HepG2 (cell line): ENCODE measurements around the gene MXRA7. TPM values are rescaled to one million over a fixed set of nuclear protein-coding genes. Genes with fewer than 3 reads are reported as not detected.

Experiments
- ARID2 ChIP-seq: sonication (generic); formaldehyde crosslinking; IDR thresholded peaks from 2 replicates; pipeline ENCODE4 v1.8.1; 2022; ENCODE audit warnings: mild to moderate bottlenecking, missing genetic modification reagents, borderline replicate concordance
- FOXO1 ChIP-seq: sonication (generic); formaldehyde crosslinking; IDR thresholded peaks from 2 replicates; pipeline ENCODE4 v1.4.0; 2020; ENCODE audit warnings: missing genetic modification reagents
- FOXP1 ChIP-seq, 2 experiments: fragments of 450-650 bp in 1 of 2; IDR thresholded peaks; 2 replicates each; pipeline ENCODE4 v1.6.1; 2017 to 2018; ENCODE audit warnings: antibody characterized with exemption in 1 of 2
- KAT8 ChIP-seq: IDR thresholded peaks from 2 replicates; pipeline ENCODE4 v1.6.1; 2016; ENCODE audit warnings: missing genetic modification reagents, missing compliant biosample characterization
- KMT2B ChIP-seq: IDR thresholded peaks from 2 replicates; pipeline ENCODE4 v1.6.1; 2016; ENCODE audit warnings: missing genetic modification reagents, missing compliant biosample characterization
- MXD4 ChIP-seq: IDR thresholded peaks from 2 replicates; pipeline ENCODE4 v1.6.1; 2016; ENCODE audit warnings: mild to moderate bottlenecking, missing biosample characterization, missing genetic modification reagents
- MZF1 ChIP-seq: sonication (generic); formaldehyde crosslinking; IDR thresholded peaks from 2 replicates; pipeline ENCODE4 v1.8.1; 2023; ENCODE audit warnings: mild to moderate bottlenecking, missing genetic modification reagents, borderline replicate concordance
- RXRA ChIP-seq: sonication (generic); formaldehyde crosslinking; IDR thresholded peaks from 2 replicates; pipeline ENCODE4 v1.5.1; 2020; ENCODE audit warnings: missing genetic modification reagents
- XRCC5 ChIP-seq: fragments of 200-400 bp; formaldehyde crosslinking; optimal IDR thresholded peaks from 2 replicates; pipeline ENCODE3; 2017; ENCODE audit warnings: mild to moderate bottlenecking, low read length
- ZBTB20 ChIP-seq: sonication (generic); formaldehyde crosslinking; IDR thresholded peaks from 2 replicates; pipeline ENCODE4 v1.8.1; 2023; ENCODE audit warnings: missing genetic modification reagents, low read depth, mild to moderate bottlenecking, borderline replicate concordance
- ZFY ChIP-seq: sonication (generic); formaldehyde crosslinking; IDR thresholded peaks from 2 replicates; pipeline ENCODE4 v1.4.0; 2020; ENCODE audit warnings: missing genetic modification reagents
- ZNF263 ChIP-seq: sonication (generic); formaldehyde crosslinking; IDR thresholded peaks from 2 replicates; pipeline ENCODE4 v1.4.0; 2020; ENCODE audit warnings: missing genetic modification reagents
- ZNF563 ChIP-seq: sonication (generic); formaldehyde crosslinking; IDR thresholded peaks from 2 replicates; pipeline ENCODE4 v1.8.0; 2022; ENCODE audit warnings: mild to moderate bottlenecking, moderate library complexity, missing genetic modification reagents
- ZNF781 ChIP-seq: sonication (generic); formaldehyde crosslinking; IDR thresholded peaks from 2 replicates; pipeline ENCODE4 v1.5.1; 2020; ENCODE audit warnings: borderline replicate concordance, mild to moderate bottlenecking, missing genetic modification reagents; ENCODE audit errors: not compliant biosample characterization
- ZNF816 ChIP-seq: sonication (generic); formaldehyde crosslinking; IDR thresholded peaks from 2 replicates; pipeline ENCODE4 v1.8.0; 2022; ENCODE audit warnings: missing genetic modification reagents, mild to moderate bottlenecking, borderline replicate concordance
- ZSCAN21 ChIP-seq: sonication (generic); formaldehyde crosslinking; IDR thresholded peaks from 2 replicates; pipeline ENCODE4 v1.8.0; 2022; ENCODE audit warnings: mild to moderate bottlenecking, missing genetic modification reagents, moderate library complexity, borderline replicate concordance
- ZSCAN22 ChIP-seq: sonication (generic); formaldehyde crosslinking; IDR thresholded peaks from 2 replicates; pipeline ENCODE4 v1.4.0; 2020; ENCODE audit warnings: mild to moderate bottlenecking, missing genetic modification reagents
- polyA plus RNA-seq, 8 experiments: library from polyadenylated mRNA; depleted of rRNA in 3 of 8; stranded (reverse) in 7 of 8; unstranded in 1 of 8; fragments of >200 nt; fragmentation: Illumina TruSeq in 4 of 8; extraction: Trizol in 4 of 8; gene quantifications; 2 replicates each; pipeline versions ENCODE4 v1.2.1 to v1.2.3, GENCODE V29; 2011 to 2016; ENCODE audit warnings: low read depth in 4 of 8, missing spikeins in 1 of 8, mixed read lengths in 1 of 8; ENCODE audit not compliant: insufficient read depth in 1 of 8
- total RNA-seq, 5 experiments: library from RNA; depleted of rRNA; stranded (reverse); fragments of >200 nt; fragmentation: Illumina TruSeq; extraction: Trizol; gene quantifications; 2 replicates each; pipeline ENCODE4 v1.2.3, GENCODE V29; 2016; ENCODE audit warnings: low read depth in 1 of 5
- TF ChIP-seq, protein P1 (sequence below): sonication (generic); formaldehyde crosslinking; IDR thresholded peaks from 2 replicates; pipeline ENCODE4 v1.5.1; 2020; ENCODE audit warnings: mild to moderate bottlenecking, missing genetic modification reagents, moderate library complexity
- TF ChIP-seq, protein P2 (sequence below): IDR thresholded peaks from 2 replicates; pipeline ENCODE4 v1.6.1; 2016; ENCODE audit warnings: mild to moderate bottlenecking, missing biosample characterization, missing genetic modification reagents
- TF ChIP-seq, protein P3 (sequence below): sonication (generic); formaldehyde crosslinking; IDR thresholded peaks from 2 replicates; pipeline ENCODE4 v1.4.0; 2020; ENCODE audit warnings: missing genetic modification reagents
- TF ChIP-seq, protein P4 (sequence below): IDR thresholded peaks from 2 replicates; pipeline ENCODE4 v1.6.1; 2018; ENCODE audit warnings: missing genetic modification reagents

Gene MXRA7
- total and polyA plus RNA-seq, 2 of the 13 experiments (the other 11 are each of a cell fraction or from before 2014, with no cell fraction given) = 44.8 to 112 TPM

DNA sequence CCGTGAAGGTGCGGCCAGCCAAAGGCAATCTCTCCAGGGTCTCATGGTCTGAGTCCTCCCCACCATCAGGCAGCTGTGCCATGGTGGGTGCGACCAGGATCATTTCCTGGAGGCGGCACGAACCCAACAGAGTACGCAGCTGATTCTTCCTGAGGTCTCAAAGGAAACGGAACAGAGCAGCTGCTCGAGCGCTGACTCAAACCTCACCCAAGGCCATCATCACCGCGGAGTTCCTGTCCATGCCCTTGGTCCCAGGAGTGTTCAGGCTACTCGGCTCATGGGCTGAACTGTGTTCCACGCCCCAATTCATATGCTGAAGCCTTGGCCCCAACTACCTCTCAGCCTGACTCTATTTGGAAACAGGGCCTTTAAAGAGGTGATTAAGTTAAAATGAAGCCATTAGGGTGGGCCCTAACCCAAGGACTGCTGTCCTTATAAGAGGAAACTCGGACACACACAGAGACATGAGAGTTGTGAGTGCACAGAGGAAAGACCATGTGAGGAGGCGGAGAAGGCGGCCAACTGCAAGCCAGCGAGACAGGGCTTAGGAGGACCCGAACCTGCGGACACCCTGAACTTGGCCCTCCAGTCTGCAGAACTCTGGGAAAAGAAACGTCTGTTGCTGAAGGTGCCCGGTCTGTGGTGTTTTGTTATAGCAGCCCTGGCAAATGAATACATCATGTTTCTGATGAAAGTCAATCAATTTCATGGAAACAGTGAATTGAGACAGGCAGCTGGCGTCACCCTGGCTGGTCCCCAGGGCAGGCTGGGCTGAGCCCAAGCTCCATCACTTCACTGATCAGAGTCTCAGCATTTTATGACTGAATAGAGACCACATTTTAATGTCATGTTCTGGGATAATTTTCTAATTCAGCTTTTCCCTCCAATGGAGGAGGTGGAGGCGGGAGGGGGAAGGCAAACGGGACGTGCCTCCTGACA, 13.7 kb downstream of the MXRA7 start (continued):
- TF ChIP-seq, protein P1, sequence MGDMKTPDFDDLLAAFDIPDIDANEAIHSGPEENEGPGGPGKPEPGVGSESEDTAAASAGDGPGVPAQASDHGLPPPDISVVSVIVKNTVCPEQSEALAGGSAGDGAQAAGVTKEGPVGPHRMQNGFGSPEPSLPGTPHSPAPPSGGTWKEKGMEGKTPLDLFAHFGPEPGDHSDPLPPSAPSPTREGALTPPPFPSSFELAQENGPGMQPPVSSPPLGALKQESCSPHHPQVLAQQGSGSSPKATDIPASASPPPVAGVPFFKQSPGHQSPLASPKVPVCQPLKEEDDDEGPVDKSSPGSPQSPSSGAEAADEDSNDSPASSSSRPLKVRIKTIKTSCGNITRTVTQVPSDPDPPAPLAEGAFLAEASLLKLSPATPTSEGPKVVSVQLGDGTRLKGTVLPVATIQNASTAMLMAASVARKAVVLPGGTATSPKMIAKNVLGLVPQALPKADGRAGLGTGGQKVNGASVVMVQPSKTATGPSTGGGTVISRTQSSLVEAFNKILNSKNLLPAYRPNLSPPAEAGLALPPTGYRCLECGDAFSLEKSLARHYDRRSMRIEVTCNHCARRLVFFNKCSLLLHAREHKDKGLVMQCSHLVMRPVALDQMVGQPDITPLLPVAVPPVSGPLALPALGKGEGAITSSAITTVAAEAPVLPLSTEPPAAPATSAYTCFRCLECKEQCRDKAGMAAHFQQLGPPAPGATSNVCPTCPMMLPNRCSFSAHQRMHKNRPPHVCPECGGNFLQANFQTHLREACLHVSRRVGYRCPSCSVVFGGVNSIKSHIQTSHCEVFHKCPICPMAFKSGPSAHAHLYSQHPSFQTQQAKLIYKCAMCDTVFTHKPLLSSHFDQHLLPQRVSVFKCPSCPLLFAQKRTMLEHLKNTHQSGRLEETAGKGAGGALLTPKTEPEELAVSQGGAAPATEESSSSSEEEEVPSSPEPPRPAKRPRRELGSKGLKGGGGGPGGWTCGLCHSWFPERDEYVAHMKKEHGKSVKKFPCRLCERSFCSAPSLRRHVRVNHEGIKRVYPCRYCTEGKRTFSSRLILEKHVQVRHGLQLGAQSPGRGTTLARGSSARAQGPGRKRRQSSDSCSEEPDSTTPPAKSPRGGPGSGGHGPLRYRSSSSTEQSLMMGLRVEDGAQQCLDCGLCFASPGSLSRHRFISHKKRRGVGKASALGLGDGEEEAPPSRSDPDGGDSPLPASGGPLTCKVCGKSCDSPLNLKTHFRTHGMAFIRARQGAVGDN = peak; percentile 98
- TF ChIP-seq ARID2 (CRISPR knock-in tag) (no peak), ZNF263 (CRISPR knock-in tag) (peak; percentile 83), ZBTB20 (0 out of 2 replicates have a peak, but pooled peaks have one; percentile 61), FOXO1 (CRISPR knock-in tag) (peak; percentile 64; the same call in 1 of the 2 replicates), RXRA (CRISPR knock-in tag) (peak; percentile 29; the same call in 1 of the 2 replicates), ZNF816 (CRISPR knock-in tag) (0 out of 2 replicates have a peak, but pooled peaks have one; percentile 41), XRCC5 (no peak), ZNF781 (CRISPR knock-in tag) (peak; percentile 30), ZSCAN22 (no peak), MZF1 (0 out of 2 replicates have a peak, but pooled peaks have one; percentile 44), ZSCAN21 (peak; percentile 80; the same call in 1 of the 2 replicates), FOXP1 (IDR thresholded peaks at IDR 0.05) (no peak), FOXP1 (CRISPR knock-in tag; IDR thresholded peaks at IDR 0.05) (0 out of 2 replicates have a peak, but pooled peaks have one; percentile 9), ZFY (CRISPR knock-in tag) (peak; percentile 33; the same call in 1 of the 2 replicates), KAT8 (peak; percentile 34; the same call in 1 of the 2 replicates), MXD4 (CRISPR knock-in tag) (0 out of 2 replicates have a peak, but pooled peaks have one; percentile 25), ZNF563 (CRISPR knock-in tag) (no peak; the same call in 1 of the 2 replicates), KMT2B (CRISPR knock-in tag) (peak; percentile 32; the same call in 1 of the 2 replicates)
- TF ChIP-seq, protein P2, sequence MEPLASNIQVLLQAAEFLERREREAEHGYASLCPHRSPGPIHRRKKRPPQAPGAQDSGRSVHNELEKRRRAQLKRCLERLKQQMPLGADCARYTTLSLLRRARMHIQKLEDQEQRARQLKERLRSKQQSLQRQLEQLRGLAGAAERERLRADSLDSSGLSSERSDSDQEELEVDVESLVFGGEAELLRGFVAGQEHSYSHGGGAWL (CRISPR knock-in tag) = 0 out of 2 replicates have a peak, but pooled peaks have one; percentile 27
- TF ChIP-seq, protein P3, sequence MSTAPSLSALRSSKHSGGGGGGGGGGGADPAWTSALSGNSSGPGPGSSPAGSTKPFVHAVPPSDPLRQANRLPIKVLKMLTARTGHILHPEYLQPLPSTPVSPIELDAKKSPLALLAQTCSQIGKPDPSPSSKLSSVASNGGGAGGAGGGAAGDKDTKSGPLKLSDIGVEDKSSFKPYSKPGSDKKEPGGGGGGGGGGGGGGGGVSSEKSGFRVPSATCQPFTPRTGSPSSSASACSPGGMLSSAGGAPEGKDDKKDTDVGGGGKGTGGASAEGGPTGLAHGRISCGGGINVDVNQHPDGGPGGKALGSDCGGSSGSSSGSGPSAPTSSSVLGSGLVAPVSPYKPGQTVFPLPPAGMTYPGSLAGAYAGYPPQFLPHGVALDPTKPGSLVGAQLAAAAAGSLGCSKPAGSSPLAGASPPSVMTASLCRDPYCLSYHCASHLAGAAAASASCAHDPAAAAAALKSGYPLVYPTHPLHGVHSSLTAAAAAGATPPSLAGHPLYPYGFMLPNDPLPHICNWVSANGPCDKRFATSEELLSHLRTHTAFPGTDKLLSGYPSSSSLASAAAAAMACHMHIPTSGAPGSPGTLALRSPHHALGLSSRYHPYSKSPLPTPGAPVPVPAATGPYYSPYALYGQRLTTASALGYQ (CRISPR knock-in tag) = no peak
- TF ChIP-seq, protein P4, sequence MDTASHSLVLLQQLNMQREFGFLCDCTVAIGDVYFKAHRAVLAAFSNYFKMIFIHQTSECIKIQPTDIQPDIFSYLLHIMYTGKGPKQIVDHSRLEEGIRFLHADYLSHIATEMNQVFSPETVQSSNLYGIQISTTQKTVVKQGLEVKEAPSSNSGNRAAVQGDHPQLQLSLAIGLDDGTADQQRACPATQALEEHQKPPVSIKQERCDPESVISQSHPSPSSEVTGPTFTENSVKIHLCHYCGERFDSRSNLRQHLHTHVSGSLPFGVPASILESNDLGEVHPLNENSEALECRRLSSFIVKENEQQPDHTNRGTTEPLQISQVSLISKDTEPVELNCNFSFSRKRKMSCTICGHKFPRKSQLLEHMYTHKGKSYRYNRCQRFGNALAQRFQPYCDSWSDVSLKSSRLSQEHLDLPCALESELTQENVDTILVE (CRISPR knock-in tag) = peak; percentile 67
